HEK293T (cell line): ENCODE data around the gene PTPN1.
"Not testable (repeated sequence)": the region's sequence is repeated elsewhere in the genome, so short reads cannot be mapped to it uniquely, and the experiment has no call there.

Experiments
- ARNT ChIP-seq: fragments of 450-650 bp; IDR thresholded peaks from 2 replicates; pipeline ENCODE4 v1.6.1; 2017; ENCODE audit warnings: mild to moderate bottlenecking
- ELF4 ChIP-seq: fragments of 450-650 bp; IDR thresholded peaks from 2 replicates; pipeline ENCODE4 v1.6.1; 2017; ENCODE audit warnings: antibody characterized with exemption
- FOXA1 ChIP-seq: fragments of 450-650 bp; IDR thresholded peaks from 2 replicates; pipeline ENCODE4 v1.6.1; 2016; ENCODE audit warnings: mild to moderate bottlenecking
- FOXK2 ChIP-seq: fragments of 450-650 bp; IDR thresholded peaks from 2 replicates; pipeline ENCODE4 v1.6.1; 2016; ENCODE audit warnings: mild to moderate bottlenecking
- FOXM1 ChIP-seq: fragments of 450-650 bp; IDR thresholded peaks from 2 replicates; pipeline ENCODE4 v1.6.1; 2017; ENCODE audit warnings: mild to moderate bottlenecking, borderline replicate concordance
- HDGF ChIP-seq: fragments of 450-650 bp; IDR thresholded peaks from 2 replicates; pipeline ENCODE4 v1.6.1; 2017; ENCODE audit warnings: antibody characterized with exemption, borderline replicate concordance
- L3MBTL2 ChIP-seq: fragments of 450-650 bp; conservative IDR thresholded peaks from 2 replicates; pipeline ENCODE4 v1.6.1; 2016; ENCODE audit warnings: mild to moderate bottlenecking
- LEF1 ChIP-seq: fragments of 450-650 bp; IDR thresholded peaks from 2 replicates; pipeline ENCODE4 v1.6.1; 2017; ENCODE audit warnings: mild to moderate bottlenecking, borderline replicate concordance
- NFRKB ChIP-seq: fragments of 450-650 bp; IDR thresholded peaks from 2 replicates; pipeline ENCODE4 v1.6.1; 2016; ENCODE audit warnings: mild to moderate bottlenecking, moderate library complexity
- PKNOX1 ChIP-seq: fragments of 450-650 bp; IDR thresholded peaks from 2 replicates; pipeline ENCODE4 v1.6.1; 2016
- SP1 ChIP-seq: fragments of 450-650 bp; IDR thresholded peaks from 2 replicates; pipeline ENCODE4 v1.6.1; 2017
- SUZ12 ChIP-seq: fragments of 450-650 bp; IDR thresholded peaks from 2 replicates; pipeline ENCODE4 v1.6.1; 2016; ENCODE audit warnings: mild to moderate bottlenecking
- TARDBP ChIP-seq: fragments of 450-650 bp; IDR thresholded peaks from 2 replicates; pipeline ENCODE4 v1.6.1; 2016
- ZNF384 ChIP-seq: fragments of 450-650 bp; IDR thresholded peaks from 2 replicates; pipeline ENCODE4 v1.6.1; 2016

DNA sequence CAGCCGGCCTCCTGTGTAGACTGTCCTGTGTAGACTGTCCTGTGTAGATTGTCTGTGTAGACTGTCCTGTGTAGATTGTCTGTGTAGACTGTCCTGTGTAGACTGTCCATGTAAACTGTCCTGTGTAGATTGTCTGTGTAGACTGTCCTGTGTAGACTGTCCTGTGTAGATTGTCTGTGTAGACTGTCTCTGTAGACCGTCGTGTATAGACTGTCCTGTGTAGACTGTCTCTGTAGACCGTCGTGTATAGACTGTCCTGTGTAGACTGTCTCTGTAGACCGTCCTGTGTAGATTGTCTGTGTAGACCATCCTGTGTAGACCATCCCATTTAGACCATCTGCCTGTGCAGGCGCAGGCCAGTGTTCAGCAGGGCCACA lies 59.3 kb downstream of the PTPN1 start:
- TF ChIP-seq SP1, HDGF, SUZ12, FOXM1, ELF4, LEF1, FOXK2, NFRKB, TARDBP, L3MBTL2, ARNT, PKNOX1, ZNF384, FOXA1: not testable (repeated sequence)
